ENCODE data around the gene PER3.

The PER3 gene

DNA sequence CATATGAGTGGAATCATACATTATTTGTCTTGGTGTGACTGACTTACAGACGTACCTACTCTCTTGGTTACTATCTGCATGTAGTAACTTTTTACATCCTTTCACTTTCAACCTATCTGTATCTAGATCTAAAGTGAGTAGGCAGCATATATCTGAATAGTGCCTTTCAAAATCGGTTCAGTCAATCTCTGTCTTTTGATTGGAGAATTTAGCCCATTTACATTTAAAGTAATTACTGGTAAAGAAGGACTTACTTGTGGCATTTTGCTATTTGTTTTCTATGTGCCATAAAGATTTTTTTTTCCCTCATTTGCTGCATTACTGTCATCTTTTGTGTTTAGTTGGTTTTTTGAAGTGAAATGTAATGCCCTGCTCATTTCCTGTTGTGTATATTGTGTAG, 54.6 kb downstream of the PER3 start:
- TF ChIP-seq POLR2AphosphoS5 (IDR thresholded peaks at IDR 0.05; ENCODE audit: low read depth, low read length) (no peak), REST (IDR thresholded peaks at IDR 0.05; ENCODE audit: insufficient read depth in 1 of 2, low read depth in 2 of 2, low read length in 2 of 2) (no peak), SIN3A (IDR thresholded peaks at IDR 0.05; ENCODE audit: borderline replicate concordance, insufficient read depth, low read length) (no peak), TAF1 (IDR thresholded peaks at IDR 0.05; ENCODE audit: borderline replicate concordance, insufficient read depth, low read length) (no peak), FOXP2 (optimal IDR thresholded peaks at IDR 0.05; ENCODE audit: borderline replicate concordance, extremely low read depth, extremely low read length, insufficient read depth) (no peak)

GRCh38 chr1:7839526-7839925, 55.4 kb downstream of the PER3 start:
- TF ChIP-seq REST (IDR thresholded peaks at IDR 0.05; ENCODE audit: insufficient read depth in 1 of 2, low read depth in 2 of 2, low read length in 2 of 2), result no peak
- TF ChIP-seq TAF1 (IDR thresholded peaks at IDR 0.05; ENCODE audit: borderline replicate concordance, insufficient read depth, low read length), result no peak
- TF ChIP-seq FOXP2 (optimal IDR thresholded peaks at IDR 0.05; ENCODE audit: borderline replicate concordance, extremely low read depth, extremely low read length, insufficient read depth), result no peak
- TF ChIP-seq POLR2AphosphoS5 (IDR thresholded peaks at IDR 0.05; ENCODE audit: low read depth, low read length), result no peak
- TF ChIP-seq SIN3A (IDR thresholded peaks at IDR 0.05; ENCODE audit: borderline replicate concordance, insufficient read depth, low read length), result no peak

DNA sequence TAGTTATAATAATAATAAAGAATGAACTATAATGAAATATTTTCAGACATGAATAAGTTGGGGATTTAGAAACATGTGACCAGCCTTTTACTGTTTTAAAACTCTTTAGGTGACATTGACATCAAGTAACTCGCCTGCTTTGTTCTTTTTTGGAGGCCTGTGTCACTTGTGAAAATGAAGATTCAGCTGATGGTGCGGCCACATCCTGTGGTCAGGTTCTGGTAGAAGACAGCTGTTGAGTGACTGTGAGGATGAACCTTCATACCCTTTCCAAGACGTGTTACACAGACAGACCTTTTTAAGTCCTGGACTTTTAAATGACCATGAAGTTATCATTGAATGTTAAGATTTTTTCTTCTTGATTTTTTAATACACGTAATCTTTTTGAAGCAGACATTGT, 58.4 kb downstream of the PER3 start:
- TF ChIP-seq REST (IDR thresholded peaks at IDR 0.05; ENCODE audit: insufficient read depth in 1 of 2, low read depth in 2 of 2, low read length in 2 of 2) (no peak), FOXP2 (optimal IDR thresholded peaks at IDR 0.05; ENCODE audit: borderline replicate concordance, extremely low read depth, extremely low read length, insufficient read depth) (no peak), POLR2AphosphoS5 (IDR thresholded peaks at IDR 0.05; ENCODE audit: low read depth, low read length) (no peak), SIN3A (IDR thresholded peaks at IDR 0.05; ENCODE audit: borderline replicate concordance, insufficient read depth, low read length) (no peak), TAF1 (IDR thresholded peaks at IDR 0.05; ENCODE audit: borderline replicate concordance, insufficient read depth, low read length) (no peak)

DNA sequence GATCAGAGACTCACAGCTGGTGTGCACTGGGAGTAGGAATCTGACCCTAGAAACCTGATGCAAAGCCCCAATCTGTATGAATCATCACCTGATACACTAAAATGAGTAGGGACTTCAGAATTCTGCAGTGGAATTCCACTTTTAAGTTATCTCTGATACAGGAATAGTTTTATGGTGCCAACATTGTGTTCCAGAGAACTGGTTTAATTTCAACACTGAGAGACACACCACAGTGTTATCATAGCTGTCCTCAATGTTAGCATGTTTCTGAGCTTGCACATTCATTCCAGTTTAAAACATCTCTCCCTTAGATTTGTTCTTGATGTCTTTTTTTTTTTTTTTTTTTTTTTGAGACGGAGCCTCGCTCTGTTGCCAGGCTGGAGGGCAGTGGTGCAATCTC, 61.7 kb downstream of the PER3 start:
- TF ChIP-seq REST (IDR thresholded peaks at IDR 0.05; ENCODE audit: insufficient read depth in 1 of 2, low read depth in 2 of 2, low read length in 2 of 2) (no peak), TAF1 (IDR thresholded peaks at IDR 0.05; ENCODE audit: borderline replicate concordance, insufficient read depth, low read length) (no peak), POLR2AphosphoS5 (IDR thresholded peaks at IDR 0.05; ENCODE audit: low read depth, low read length) (no peak), SIN3A (IDR thresholded peaks at IDR 0.05; ENCODE audit: borderline replicate concordance, insufficient read depth, low read length) (no peak), FOXP2 (optimal IDR thresholded peaks at IDR 0.05; ENCODE audit: borderline replicate concordance, extremely low read depth, extremely low read length, insufficient read depth) (no peak)

GRCh38 chr1:7846656-7847055, 62.6 kb downstream of the PER3 start:
- no peak for TF ChIP-seq SIN3A (IDR thresholded peaks at IDR 0.05; ENCODE audit: borderline replicate concordance, insufficient read depth, low read length)
- no peak for TF ChIP-seq POLR2AphosphoS5 (IDR thresholded peaks at IDR 0.05; ENCODE audit: low read depth, low read length)
- no peak for TF ChIP-seq FOXP2 (optimal IDR thresholded peaks at IDR 0.05; ENCODE audit: borderline replicate concordance, extremely low read depth, extremely low read length, insufficient read depth)
- no peak for TF ChIP-seq TAF1 (IDR thresholded peaks at IDR 0.05; ENCODE audit: borderline replicate concordance, insufficient read depth, low read length)
- TF ChIP-seq REST (IDR thresholded peaks at IDR 0.05; ENCODE audit: insufficient read depth in 1 of 2, low read depth in 2 of 2, low read length in 2 of 2), result no peak
